Measurements from ENCODE around the gene IGFN1.

DNA sequence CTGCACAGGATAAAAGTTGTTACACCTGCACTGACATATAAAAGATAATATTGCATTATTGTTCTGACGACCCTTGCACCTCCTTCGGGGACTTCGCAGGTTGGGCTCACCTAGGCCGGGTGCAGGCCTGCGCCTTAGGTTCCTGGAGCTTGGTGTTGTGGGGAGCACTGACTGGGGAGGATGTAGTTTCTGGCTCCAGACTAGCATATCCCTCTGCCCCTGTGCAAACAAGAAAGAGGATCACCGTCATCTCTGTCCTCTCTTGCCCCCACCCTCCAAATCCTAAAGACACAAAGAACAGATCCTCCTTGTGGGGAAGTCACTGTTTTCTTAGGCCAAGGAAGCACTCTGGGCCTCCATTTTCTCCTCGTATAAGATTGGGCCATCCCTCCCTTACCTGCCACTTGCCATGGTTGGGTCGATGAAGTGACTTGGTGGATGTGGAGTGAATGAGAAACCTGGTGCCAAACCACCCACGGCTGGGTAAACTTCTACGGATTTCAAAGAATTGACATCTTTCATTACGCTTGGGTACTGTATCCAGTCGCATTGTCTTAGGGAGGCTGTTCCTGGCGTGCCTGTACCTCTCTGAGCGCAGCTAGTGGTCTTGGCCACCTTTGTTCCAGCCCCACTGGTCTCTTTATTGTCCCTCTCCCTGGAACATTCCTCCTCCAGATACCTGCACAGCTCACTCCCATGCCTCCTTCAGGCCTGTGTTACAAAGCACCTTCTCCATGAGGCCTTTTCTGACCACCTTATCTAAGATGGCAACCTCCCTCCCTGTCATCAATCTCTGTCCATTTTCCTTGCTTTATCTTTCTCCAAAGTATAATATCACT is 58.3 kb downstream of the IGFN1 start:
- TF ChIP-seq, protein P1, sequence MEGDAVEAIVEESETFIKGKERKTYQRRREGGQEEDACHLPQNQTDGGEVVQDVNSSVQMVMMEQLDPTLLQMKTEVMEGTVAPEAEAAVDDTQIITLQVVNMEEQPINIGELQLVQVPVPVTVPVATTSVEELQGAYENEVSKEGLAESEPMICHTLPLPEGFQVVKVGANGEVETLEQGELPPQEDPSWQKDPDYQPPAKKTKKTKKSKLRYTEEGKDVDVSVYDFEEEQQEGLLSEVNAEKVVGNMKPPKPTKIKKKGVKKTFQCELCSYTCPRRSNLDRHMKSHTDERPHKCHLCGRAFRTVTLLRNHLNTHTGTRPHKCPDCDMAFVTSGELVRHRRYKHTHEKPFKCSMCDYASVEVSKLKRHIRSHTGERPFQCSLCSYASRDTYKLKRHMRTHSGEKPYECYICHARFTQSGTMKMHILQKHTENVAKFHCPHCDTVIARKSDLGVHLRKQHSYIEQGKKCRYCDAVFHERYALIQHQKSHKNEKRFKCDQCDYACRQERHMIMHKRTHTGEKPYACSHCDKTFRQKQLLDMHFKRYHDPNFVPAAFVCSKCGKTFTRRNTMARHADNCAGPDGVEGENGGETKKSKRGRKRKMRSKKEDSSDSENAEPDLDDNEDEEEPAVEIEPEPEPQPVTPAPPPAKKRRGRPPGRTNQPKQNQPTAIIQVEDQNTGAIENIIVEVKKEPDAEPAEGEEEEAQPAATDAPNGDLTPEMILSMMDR (IDR thresholded peaks at IDR 0.05) = no peak
- TF ChIP-seq POLR2A (IDR thresholded peaks at IDR 0.05) = no peak
